Heart right ventricle (tissue), 16 donors: ENCODE results near the gene SGK1. TPM values are rescaled to one million over a fixed set of nuclear protein-coding genes. Genes with fewer than 3 reads are reported as not detected.

Source experiments
- ATAC-seq, 8 donors: fragments of 200-7000 bp; cut with Tn5 transposase; one replicate each; pipeline ENCODE4 v1.9.1; 2020; ENCODE audit warnings: mild to moderate bottlenecking in 8 of 8, moderate library complexity in 8 of 8, moderate number of reproducible peaks in 1 of 8
- DNase-seq, 2 donors: peaks; one replicate each; pipeline ENCODE4 v3.0.0-alpha.2; 2020
- H3K27ac ChIP-seq, 10 donors: fragments of 200-600 bp; sonication (generic) in 2 of 10; one replicate each; pipeline versions ENCODE4 v1.5.0 to v1.8.0; 2020 to 2022; ENCODE audit warnings: mild to moderate bottlenecking in 3 of 10
- H3K27me3 ChIP-seq, 7 donors: fragments of 200-600 bp; one replicate each; pipeline ENCODE4 v1.8.0; 2021 to 2022; ENCODE audit warnings: mild to moderate bottlenecking in 2 of 7
- H3K36me3 ChIP-seq, 9 donors: fragments of 200-600 bp; sonication (generic) in 1 of 9; one replicate each; pipeline versions ENCODE4 v1.5.0 to v1.8.0; 2020 to 2022; ENCODE audit warnings: mild to moderate bottlenecking in 2 of 9
- H3K4me1 ChIP-seq, 9 donors: fragments of 200-600 bp; sonication (generic) in 1 of 9; one replicate each; pipeline versions ENCODE4 v1.5.0 to v1.8.0; 2020 to 2022; ENCODE audit warnings: mild to moderate bottlenecking in 4 of 9
- H3K4me3 ChIP-seq, 10 donors: fragments of 200-600 bp; sonication (generic) in 2 of 10; one replicate each; pipeline versions ENCODE4 v1.5.0 to v1.8.0; 2020 to 2022; ENCODE audit warnings: mild to moderate bottlenecking in 7 of 10, moderate library complexity in 2 of 10
- H3K9me3 ChIP-seq, 11 donors: fragments of 200-600 bp in 10 of 11; sonication (generic) in 2 of 11; one replicate each; pipeline versions ENCODE4 v1.5.0 to v1.8.0; 2013 to 2022; ENCODE audit warnings: mild to moderate bottlenecking in 2 of 11, control low read depth in 1 of 11, moderate library complexity in 1 of 11
- CTCF ChIP-seq, 9 donors: fragments of 200-600 bp; sonication (generic) in 2 of 9; IDR thresholded peaks; one replicate each; pipeline versions ENCODE4 v1.5.0 to v1.8.0; 2021 to 2022; ENCODE audit warnings: antibody characterized with exemption in 9 of 9, mild to moderate bottlenecking in 5 of 9, moderate library complexity in 1 of 9
- WGBS, 2 donors: extraction: QIAGEN DNeasy Blood & Tissue Kit; methylation state at CpG; one replicate each; pipeline ENCODE4 v1.1.7; 2013; ENCODE audit warnings: inconsistent platforms in 1 of 2; 5-methylcytosine and 5-hydroxymethylcytosine counted together
- intact Hi-C, 10 donors: fragments of 100-400 bp; cut with DNase I; formaldehyde crosslinking; loops; one replicate each; pipeline versions ENCODE4 v1.11.1 to v1.14.2; 2022
- polyA plus RNA-seq, 2 donors: library from polyadenylated mRNA; stranded (reverse); fragments of 200-250 nt; gene quantifications; one replicate each; pipeline ENCODE4 v1.2.3, GENCODE V29; 2013
- total RNA-seq, 10 donors: library from RNA; stranded (reverse); fragmentation: NEBNext Ultra II Directional in 3 of 10; extraction: Animal tissue kit (Norgen Biotek cat#: 25700) in 3 of 10; gene quantifications; one replicate each; pipeline versions ENCODE4 v1.2.1 to v1.2.4, GENCODE V29; 2021 to 2023
- donor health status: Arrhythmogenic right ventricular cardiomyopathy.
- donor health status: ischemic (EF 13 %, LVEDD 7.1; RV severe dilation, severe dysfunction).
- donor health status: healthy with polysubstance abuse.
- donor health status: DM: no; HTN: yes; CAD: no.
- donor health status: DM: no; HTN: no; CAD: no.
- donor health status: ischemic (EF 25% LVEDD 6.9; RV normal size, moderate dysfunction).
- donor health status: ischemic (EF 25% LVEDD 5.7; RV mildly dilated, moderate dysfunction).
- donor health status: healthy.
- donor health status: DM: yes; HTN: yes; CAD: no.
- donor health status: Ischemic cardiomyopathy.
- donor health status: ischemic (EF 35%, LVEDD 5.7; RV mildly dilated, moderate dysfunction).
- donor health status: nonischemic (EF 11% LVEDD 7.7; RV severe dilation, severe dysfunction).
- donor health status: DM: yes; HTN: yes; CAD: no.
- donor health status: PGD.
- donor health status: ischemic (EF 29% LVEDD 5.4; RV normal size, mild dysfunction).
- donor health status: nonischemic (EF 23%, LVEDD 6.1; RV moderate dilation, normal function).

The SGK1 gene
- total and polyA plus RNA-seq, 12 donors: 22.5 to 140 (median 43.6) TPM

GRCh38 chr6:134170844-134171243, 147.1 kb downstream of the SGK1 start:
- Histone ChIP-seq H3K27me3 (no peaks in the 10 kb centered on the region), H3K27ac (peak overlapping the region in 8 of 10 donors; percentile 16 to 100 (median 58)), H3K36me3 (peaks cover 0 to 65% (median 33%) of the 10 kb centered on the region in 9 donors), H3K4me3 (peak overlapping the region in 9 of 10 donors; percentile 4 to 85 (median 77)), H3K9me3 (no peaks in the 10 kb centered on the region), H3K4me1 (peaks cover 0 to 53% (median 45%) of the 10 kb centered on the region in 9 donors)
- no peak for TF ChIP-seq CTCF (IDR thresholded peaks at IDR 0.05)
- intact Hi-C loops: loop anchor here in 8 of 10 donors (2.0 to 10.0 kb wide), 12 partner anchors 174 to 771 kb away; no protein-coding TSS in a partner anchor
- ATAC-seq: no peak
- 61 to 75% methylated on average over 10 of the region's 10 CpGs for WGBS, 2 donors
- no peak for DNase-seq

GRCh38 chr6:134169871-134170486, 147.9 kb downstream of the SGK1 start:
- peaks cover 0 to 52% (median 42%) of the 10 kb centered on the region in 9 donors for H3K4me1 ChIP-seq
- ATAC-seq: no peak
- intact Hi-C loops: loop anchor here in 8 of 10 donors (2.0 to 10.0 kb wide), 12 partner anchors 175 to 772 kb away; no protein-coding TSS in a partner anchor
- peak overlapping the region in 8 of 10 donors; percentile 33 to 100 (median 53) for H3K27ac ChIP-seq
- DNase-seq: peak in 1 of 2 donors; percentile 56
- no peak for TF ChIP-seq CTCF (IDR thresholded peaks at IDR 0.05)
- H3K9me3 ChIP-seq: no peaks in the 10 kb centered on the region
- H3K36me3 ChIP-seq: peaks cover 0 to 65% (median 33%) of the 10 kb centered on the region in 9 donors
- no peaks in the 10 kb centered on the region for H3K27me3 ChIP-seq
- peak overlapping the region in 9 of 10 donors; percentile 4 to 85 (median 77) for H3K4me3 ChIP-seq
- WGBS, 2 donors: 44 to 60% methylated on average over 23 of the region's 23 CpGs

GRCh38 chr6:134168590-134169208, 149.2 kb downstream of the SGK1 start:
- H3K9me3 ChIP-seq: no peaks in the 10 kb centered on the region
- H3K4me3 ChIP-seq: peak overlapping the region in 1 of 10 donors; percentile 85
- H3K27ac ChIP-seq: no peak overlapping the region
- H3K36me3 ChIP-seq: peaks cover 0 to 63% (median 33%) of the 10 kb centered on the region in 9 donors
- ATAC-seq: peak in 2 of 8 donors; percentile 2 to 3
- WGBS, 2 donors: 92 to 94% methylated on average over 8 of the region's 8 CpGs
- intact Hi-C loops: no loop called here
- no peak for TF ChIP-seq CTCF (IDR thresholded peaks at IDR 0.05)
- peaks cover 0 to 50% (median 41%) of the 10 kb centered on the region in 9 donors for H3K4me1 ChIP-seq
- DNase-seq: no peak
- H3K27me3 ChIP-seq: no peaks in the 10 kb centered on the region

GRCh38 chr6:134166511-134167261, 151.2 kb downstream of the SGK1 start:
- TF ChIP-seq CTCF (IDR thresholded peaks at IDR 0.05): no peak
- H3K27me3 ChIP-seq: no peaks in the 10 kb centered on the region
- H3K36me3 ChIP-seq: peaks cover 0 to 43% (median 22%) of the 10 kb centered on the region in 9 donors
- intact Hi-C loops: no loop called here
- ATAC-seq (peak in 1 of 8 donors; percentile 18), DNase-seq (no peak)
- no peaks in the 10 kb centered on the region for H3K9me3 ChIP-seq
- H3K27ac ChIP-seq: no peak overlapping the region
- peaks cover 0 to 30% (median 22%) of the 10 kb centered on the region in 9 donors for H3K4me1 ChIP-seq
- no peak overlapping the region for H3K4me3 ChIP-seq
- 86 to 89% methylated on average over 7 of the region's 7 CpGs for WGBS, 2 donors
